Astrocyte (in vitro differentiated cells and primary cell): ENCODE results near the gene PELI1. TPM values are rescaled to one million over a fixed set of nuclear protein-coding genes. Genes with fewer than 3 reads are reported as not detected.

ENCODE experiments used
- DNase-seq: peaks from one replicate; pipeline ENCODE4 v3.0.0-alpha.2; 2010; ENCODE audit warnings: low read depth
- FAIRE-seq: peaks from 2 replicates; lab custom pipeline; 2011; peaks lifted over from hg19 to GRCh38; lab: Jason Lieb, UNC
- H2AFZ ChIP-seq: 2 replicates; pipeline ENCODE4 v1.6.0; 2012; ENCODE audit warnings: low read depth, low read length, inconsistent platforms
- H3K27ac ChIP-seq: 2 replicates; pipeline ENCODE4 v1.5.1; 2011; ENCODE audit warnings: low read depth, low read length, inconsistent platforms
- H3K27me3 ChIP-seq: 2 replicates; pipeline ENCODE4 v1.6.0; 2011; ENCODE audit warnings: low read length, inconsistent platforms; ENCODE audit not compliant: insufficient read depth
- H3K36me3 ChIP-seq: 2 replicates; pipeline ENCODE4 v1.5.1; 2011; ENCODE audit warnings: low read length, inconsistent platforms; ENCODE audit not compliant: insufficient read depth
- H3K4me1 ChIP-seq: 2 replicates; pipeline ENCODE4 v1.5.1; 2011; ENCODE audit warnings: low read length, inconsistent platforms; ENCODE audit not compliant: insufficient read depth
- H3K4me2 ChIP-seq: 2 replicates; pipeline ENCODE4 v1.6.0; 2012; ENCODE audit warnings: low read length, inconsistent platforms
- H3K4me3 ChIP-seq: 2 replicates; pipeline ENCODE4 v1.5.1; 2011; ENCODE audit warnings: low read depth, mild to moderate bottlenecking, low read length, inconsistent platforms; ENCODE audit not compliant: insufficient read depth
- H3K79me2 ChIP-seq: 2 replicates; pipeline ENCODE4 v1.6.0; 2012; ENCODE audit warnings: mild to moderate bottlenecking, low read length, inconsistent platforms; ENCODE audit not compliant: insufficient read depth
- H3K9ac ChIP-seq: 2 replicates; pipeline ENCODE4 v1.6.0; 2012; ENCODE audit warnings: mild to moderate bottlenecking, low read length, inconsistent platforms
- H3K9me3 ChIP-seq: 2 replicates; pipeline ENCODE4 v1.5.1; 2012; ENCODE audit warnings: low read depth, mild to moderate bottlenecking, low read length, inconsistent platforms; ENCODE audit not compliant: insufficient read depth
- H4K20me1 ChIP-seq: 2 replicates; pipeline ENCODE4 v1.6.0; 2012; ENCODE audit warnings: low read length, inconsistent platforms; ENCODE audit not compliant: insufficient read depth
- H3K27ac Mint-ChIP-seq: one replicate; pipeline ENCODE4 v1.8.0; 2021; ENCODE audit warnings: mild to moderate bottlenecking, mixed read lengths; ENCODE audit not compliant: unreplicated experiment
- H3K27me3 Mint-ChIP-seq: one replicate; pipeline ENCODE4 v1.8.0; 2021; ENCODE audit warnings: low read depth, mixed read lengths; ENCODE audit not compliant: unreplicated experiment
- H3K36me3 Mint-ChIP-seq: one replicate; pipeline ENCODE4 v1.8.0; 2021; ENCODE audit warnings: low read depth, mixed read lengths; ENCODE audit not compliant: unreplicated experiment
- H3K4me1 Mint-ChIP-seq: one replicate; pipeline ENCODE4 v1.8.0; 2021; ENCODE audit warnings: low read depth, mixed read lengths; ENCODE audit not compliant: unreplicated experiment
- H3K4me3 Mint-ChIP-seq: one replicate; pipeline ENCODE4 v1.8.0; 2021; ENCODE audit warnings: mild to moderate bottlenecking, moderate library complexity, mixed read lengths; ENCODE audit not compliant: unreplicated experiment
- H3K9me3 Mint-ChIP-seq: one replicate; pipeline ENCODE4 v1.8.0; 2021; ENCODE audit warnings: mild to moderate bottlenecking, mixed read lengths; ENCODE audit not compliant: unreplicated experiment
- CTCF ChIP-seq: IDR thresholded peaks from 2 replicates; pipeline ENCODE4 v1.5.1; 2011; ENCODE audit warnings: low read depth, mild to moderate bottlenecking, inconsistent platforms, low read length, moderate library complexity; ENCODE audit not compliant: insufficient read depth
- EZH2 ChIP-seq: IDR thresholded peaks from 2 replicates; pipeline ENCODE4 v1.6.1; 2012; ENCODE audit warnings: mild to moderate bottlenecking, low read length, inconsistent platforms; ENCODE audit not compliant: insufficient read depth
- total RNA-seq: library from RNA; stranded (reverse); gene quantifications from 2 replicates; pipeline ENCODE4 v1.2.1, GENCODE V29; 2021

Gene PELI1
- total RNA-seq, 1 donor from 2014 or later = 23.8 TPM

DNA sequence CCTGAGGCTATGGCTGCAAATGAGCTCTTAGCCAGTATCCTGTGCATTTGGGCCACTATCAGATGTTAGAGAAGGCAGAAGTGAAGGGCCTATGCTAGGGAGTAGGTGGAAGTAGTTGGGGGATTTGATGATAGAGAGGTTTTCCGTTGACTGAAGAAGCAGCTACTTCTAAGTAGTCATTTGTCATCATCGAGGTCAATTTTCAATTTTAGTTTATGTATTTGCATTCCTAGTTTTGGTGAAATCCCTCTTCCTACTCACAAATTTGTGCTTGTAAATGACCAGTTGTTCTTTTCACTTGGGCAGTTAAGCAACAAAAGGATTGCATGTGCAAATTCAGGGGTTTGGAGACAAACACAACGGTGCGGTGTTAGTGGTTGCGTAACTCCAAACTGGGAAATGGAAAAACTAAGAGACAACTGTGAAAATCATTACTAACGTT is 48.5 kb upstream of the PELI1 start:
- Histone ChIP-seq H2AFZ (no peak overlapping the region), H3K27ac (no peak overlapping the region), H3K36me3 (no peaks in the 10 kb centered on the region), H3K4me3 (no peak overlapping the region), H3K4me1 (no peaks in the 10 kb centered on the region), H3K9me3 (no peaks in the 10 kb centered on the region), H4K20me1 (no peaks in the 10 kb centered on the region), H3K4me2 (no peak overlapping the region), H3K79me2 (no peaks in the 10 kb centered on the region), H3K9ac (no peak overlapping the region), H3K27me3 (peaks cover 3% of the 10 kb centered on the region)
- TF ChIP-seq CTCF = no peak
- no peak for TF ChIP-seq EZH2
- no peak overlapping the region for H3K4me3 Mint-ChIP-seq
- no peak overlapping the region for H3K27ac Mint-ChIP-seq
- no peaks in the 10 kb centered on the region for H3K36me3 Mint-ChIP-seq
- H3K9me3 Mint-ChIP-seq = no peaks in the 10 kb centered on the region
- H3K27me3 Mint-ChIP-seq = no peaks in the 10 kb centered on the region
- FAIRE-seq = no peak
- DNase-seq = no peak
- H3K4me1 Mint-ChIP-seq = peaks cover 11% of the 10 kb centered on the region

DNA sequence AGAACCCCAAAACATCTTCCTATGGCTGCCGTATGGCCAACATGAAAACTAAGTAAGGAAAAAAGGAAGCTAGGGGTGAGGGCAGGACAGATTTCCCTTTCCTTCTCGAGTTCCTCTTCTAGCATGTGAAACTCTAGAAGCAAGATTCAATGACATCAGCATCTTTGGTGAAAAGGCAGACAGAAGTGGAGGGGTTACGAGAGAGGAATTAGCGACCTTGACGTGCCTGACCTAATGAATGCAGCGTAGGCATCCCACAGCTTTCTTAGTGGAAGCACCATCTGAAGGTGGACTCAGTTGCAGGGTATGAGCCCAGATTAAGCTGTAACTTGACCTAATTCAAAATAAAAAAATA is 47.9 kb upstream of the PELI1 start:
- Mint-ChIP-seq H3K27ac (no peak overlapping the region), H3K4me1 (peaks cover 10% of the 10 kb centered on the region), H3K4me3 (no peak overlapping the region), H3K36me3 (no peaks in the 10 kb centered on the region), H3K9me3 (no peaks in the 10 kb centered on the region), H3K27me3 (no peaks in the 10 kb centered on the region)
- H2AFZ ChIP-seq = no peak overlapping the region
- H3K27me3 ChIP-seq = peaks cover 3% of the 10 kb centered on the region
- DNase-seq (no peak), FAIRE-seq (no peak)
- H3K4me2 ChIP-seq = no peak overlapping the region
- H4K20me1 ChIP-seq = no peaks in the 10 kb centered on the region
- H3K9ac ChIP-seq = no peak overlapping the region
- TF ChIP-seq CTCF (no peak), EZH2 (no peak)
- H3K4me1 ChIP-seq = no peaks in the 10 kb centered on the region
- no peaks in the 10 kb centered on the region for H3K9me3 ChIP-seq
- H3K27ac ChIP-seq = no peak overlapping the region
- H3K79me2 ChIP-seq = no peaks in the 10 kb centered on the region
- no peak overlapping the region for H3K4me3 ChIP-seq
- no peaks in the 10 kb centered on the region for H3K36me3 ChIP-seq

GRCh38 chr2:64189586-64189985 is 45.4 kb upstream of the PELI1 start:
- no peak overlapping the region for H3K4me2 ChIP-seq
- H4K20me1 ChIP-seq = no peaks in the 10 kb centered on the region
- Mint-ChIP-seq H3K9me3 (no peaks in the 10 kb centered on the region), H3K4me1 (peaks cover 6% of the 10 kb centered on the region), H3K27ac (no peak overlapping the region), H3K36me3 (no peaks in the 10 kb centered on the region), H3K27me3 (no peaks in the 10 kb centered on the region), H3K4me3 (no peak overlapping the region)
- no peak overlapping the region for H3K27ac ChIP-seq
- TF ChIP-seq CTCF (no peak), EZH2 (no peak)
- no peaks in the 10 kb centered on the region for H3K79me2 ChIP-seq
- no peak overlapping the region for H2AFZ ChIP-seq
- no peak overlapping the region for H3K4me3 ChIP-seq
- H3K4me1 ChIP-seq = no peaks in the 10 kb centered on the region
- no peak for FAIRE-seq
- DNase-seq = no peak
- H3K9ac ChIP-seq = no peak overlapping the region
- no peaks in the 10 kb centered on the region for H3K36me3 ChIP-seq
- H3K27me3 ChIP-seq = no peaks in the 10 kb centered on the region
- H3K9me3 ChIP-seq = no peaks in the 10 kb centered on the region
